Amniotic stem cell (primary cell): ENCODE results near the gene VRK1.
"Not testable (repeated sequence)": the region's sequence is repeated elsewhere in the genome, so short reads cannot be mapped to it uniquely, and the experiment has no call there.

ENCODE experiments used
- DNase-seq: peaks from one replicate; lab custom pipeline; 2025; lab: John Stamatoyannopoulos, UW

The VRK1 gene, protein sequence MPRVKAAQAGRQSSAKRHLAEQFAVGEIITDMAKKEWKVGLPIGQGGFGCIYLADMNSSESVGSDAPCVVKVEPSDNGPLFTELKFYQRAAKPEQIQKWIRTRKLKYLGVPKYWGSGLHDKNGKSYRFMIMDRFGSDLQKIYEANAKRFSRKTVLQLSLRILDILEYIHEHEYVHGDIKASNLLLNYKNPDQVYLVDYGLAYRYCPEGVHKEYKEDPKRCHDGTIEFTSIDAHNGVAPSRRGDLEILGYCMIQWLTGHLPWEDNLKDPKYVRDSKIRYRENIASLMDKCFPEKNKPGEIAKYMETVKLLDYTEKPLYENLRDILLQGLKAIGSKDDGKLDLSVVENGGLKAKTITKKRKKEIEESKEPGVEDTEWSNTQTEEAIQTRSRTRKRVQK

DNA sequence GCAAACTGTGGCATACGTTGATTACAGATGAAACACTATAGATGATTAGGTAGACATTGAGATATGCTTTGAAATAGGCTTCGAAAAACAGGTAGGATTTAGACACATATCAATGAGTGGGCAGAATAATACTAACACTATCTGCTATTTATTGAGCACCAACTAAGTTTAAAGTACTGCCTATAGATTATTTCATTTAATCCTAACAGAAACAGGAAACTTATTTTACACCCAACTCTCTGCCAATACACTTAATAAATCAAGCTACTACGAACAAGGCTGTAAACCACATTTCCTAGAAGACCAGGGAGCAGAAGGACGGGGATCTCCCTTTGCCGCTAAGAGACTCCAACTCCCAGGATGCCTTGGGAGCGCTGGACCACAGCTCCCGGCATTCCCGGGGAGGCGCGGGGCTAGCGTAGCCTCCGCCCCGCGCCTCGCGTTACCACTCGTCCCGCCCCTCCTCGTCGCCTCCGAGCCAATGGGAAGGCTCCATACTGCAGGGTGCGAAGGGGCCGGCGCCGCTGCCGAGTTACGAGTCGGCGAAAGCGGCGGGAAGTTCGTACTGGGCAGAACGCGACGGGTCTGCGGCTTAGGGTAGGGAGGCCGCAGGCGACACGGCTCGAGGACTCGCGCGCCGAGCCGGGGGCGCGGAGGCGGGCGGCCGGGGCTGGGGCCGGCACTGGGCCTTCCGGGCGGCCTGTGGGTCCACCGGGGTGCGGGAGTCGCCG lies at the start of gene VRK1:
Gene VRK1 (plus strand): TSS at position 532 of the 731 bp plus-strand sequence. CDS start 36,090 bp downstream, outside the sequence.
- DNase-seq, result peak; percentile 97

GRCh38 chr14:96747608-96748007 lies 49.6 kb upstream of the VRK1 start:
- DNase-seq, result no peak

DNA sequence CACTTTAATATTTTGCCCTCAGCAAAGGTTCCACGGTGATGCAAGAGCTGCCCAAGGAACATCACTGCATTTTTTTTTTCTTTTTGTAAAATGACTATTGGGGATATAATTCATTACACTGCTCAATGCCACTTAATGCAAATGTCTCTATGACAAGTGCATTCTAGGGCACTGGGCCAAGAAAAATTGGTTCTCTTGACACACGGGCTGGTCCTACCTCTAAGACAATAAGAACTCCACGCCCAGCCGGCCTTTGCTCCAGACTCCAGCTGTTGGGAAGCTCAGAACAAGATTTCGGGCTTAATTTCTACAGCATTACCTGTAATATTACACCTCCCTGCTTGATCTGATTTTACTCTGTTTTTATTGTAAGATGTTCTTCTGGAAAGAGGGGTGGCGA lies 48.8 kb upstream of the VRK1 start:
- no peak for DNase-seq

DNA sequence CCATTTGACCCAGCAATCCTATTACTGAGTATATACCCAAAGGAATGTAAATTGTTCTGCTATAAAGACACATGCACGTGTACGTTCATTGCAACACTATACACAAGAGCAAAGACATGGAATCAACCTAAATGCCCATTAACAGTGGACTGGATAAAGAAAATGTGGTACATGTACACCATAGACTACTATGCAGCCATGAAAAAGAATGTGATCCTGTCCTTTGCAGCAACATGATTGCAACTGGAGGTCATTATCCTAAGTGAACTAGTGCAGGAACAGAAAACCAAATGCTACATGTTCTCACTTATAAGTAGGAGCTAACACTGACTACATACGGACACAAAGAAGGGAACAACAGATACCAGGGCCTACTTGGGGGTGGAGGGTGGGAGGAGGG lies 45.7 kb upstream of the VRK1 start:
- no peak for DNase-seq

- DNase-seq, result no peak
These were observed 45.1 kb upstream of the VRK1 start for GRCh38 chr14:96752125-96752524.

DNA sequence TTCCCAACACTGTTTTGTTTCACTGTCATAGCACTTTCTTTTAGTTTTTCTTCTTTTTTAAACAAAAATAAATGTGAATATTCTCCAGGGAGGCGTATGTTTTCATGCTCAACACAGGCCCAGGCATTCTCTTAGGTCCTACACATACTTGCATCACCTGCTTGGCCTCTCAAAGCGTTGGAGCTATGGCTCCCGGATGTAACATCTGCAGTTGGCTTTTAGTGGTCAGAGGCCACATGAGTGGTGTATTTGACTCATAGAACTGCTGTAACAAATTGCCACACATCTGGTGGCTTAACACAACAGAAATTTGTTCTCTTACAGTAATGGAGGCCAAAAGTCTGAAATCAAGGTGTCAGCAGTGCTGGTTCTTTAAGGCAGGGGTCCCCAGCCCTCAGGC lies 44.6 kb upstream of the VRK1 start:
- DNase-seq, result no peak

- DNase-seq, result no peak
These were observed 42.9 kb upstream of the VRK1 start for GRCh38 chr14:96754162-96754844.

DNA sequence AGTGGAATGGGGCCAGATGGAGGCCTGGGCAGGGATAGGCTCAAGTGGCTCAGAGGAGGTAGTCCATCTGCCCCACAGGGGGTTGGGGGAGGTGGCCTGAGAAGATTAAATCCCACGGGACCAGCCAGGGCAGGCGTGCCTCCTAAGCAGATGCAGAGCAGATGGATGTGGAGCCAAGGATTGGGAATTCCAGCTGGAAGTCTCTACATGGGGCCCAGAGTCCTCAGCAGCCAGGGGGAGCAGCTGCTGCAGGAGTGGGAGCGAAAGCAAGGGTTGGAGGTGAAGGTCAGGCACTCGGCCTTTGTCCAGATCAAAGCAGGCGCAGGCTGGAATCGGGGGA lies 42.4 kb upstream of the VRK1 start:
- no peak for DNase-seq

GRCh38 chr14:96756745-96757144 lies 40.4 kb upstream of the VRK1 start:
- no peak for DNase-seq

- no peak for DNase-seq
These were observed 39.7 kb upstream of the VRK1 start for GRCh38 chr14:96757456-96757855.

- no peak for DNase-seq
These were observed 36.1 kb upstream of the VRK1 start for GRCh38 chr14:96761066-96761465.

DNA sequence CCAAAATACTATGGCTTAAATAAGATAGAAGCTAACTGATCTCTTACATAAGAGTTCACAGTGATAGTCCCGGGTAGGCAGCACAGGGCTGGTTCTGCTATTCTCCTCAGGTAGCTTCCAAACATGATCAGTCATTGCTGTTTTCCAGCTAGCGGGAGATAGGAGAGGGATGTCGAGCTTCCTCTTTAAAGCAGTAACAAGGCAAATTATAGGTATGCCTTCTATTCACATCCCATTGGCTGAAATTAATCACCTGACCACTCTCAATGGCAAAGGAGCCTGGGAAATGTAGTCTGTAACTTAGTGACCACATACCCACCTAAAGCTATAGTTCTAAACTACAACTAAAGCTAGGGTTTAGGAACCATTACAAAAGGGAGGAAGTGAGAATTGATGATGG lies 34.5 kb upstream of the VRK1 start:
- no peak for DNase-seq

DNA sequence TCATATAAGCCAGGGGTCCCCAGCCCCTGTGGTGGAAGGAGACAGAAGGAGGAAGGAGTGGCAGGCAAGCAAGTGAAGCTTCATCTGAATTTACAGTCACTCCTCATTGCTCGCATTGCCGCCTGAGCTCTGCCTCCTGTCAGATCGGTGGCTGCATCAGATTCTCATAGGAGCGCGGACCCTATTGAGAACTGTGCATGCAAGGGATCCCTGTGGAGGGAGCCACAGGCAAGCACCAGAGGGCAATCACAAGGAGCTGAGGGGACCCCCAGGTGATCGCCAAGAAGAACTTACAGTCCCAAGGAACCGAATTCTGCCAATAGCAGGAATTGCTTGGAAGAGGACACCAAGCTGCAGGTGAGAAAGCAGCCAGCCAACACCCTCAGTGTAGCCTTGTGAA lies 33.2 kb upstream of the VRK1 start:
- no peak for DNase-seq

GRCh38 chr14:96765205-96765604 lies 32.0 kb upstream of the VRK1 start:
- DNase-seq, result not testable (repeated sequence)

DNA sequence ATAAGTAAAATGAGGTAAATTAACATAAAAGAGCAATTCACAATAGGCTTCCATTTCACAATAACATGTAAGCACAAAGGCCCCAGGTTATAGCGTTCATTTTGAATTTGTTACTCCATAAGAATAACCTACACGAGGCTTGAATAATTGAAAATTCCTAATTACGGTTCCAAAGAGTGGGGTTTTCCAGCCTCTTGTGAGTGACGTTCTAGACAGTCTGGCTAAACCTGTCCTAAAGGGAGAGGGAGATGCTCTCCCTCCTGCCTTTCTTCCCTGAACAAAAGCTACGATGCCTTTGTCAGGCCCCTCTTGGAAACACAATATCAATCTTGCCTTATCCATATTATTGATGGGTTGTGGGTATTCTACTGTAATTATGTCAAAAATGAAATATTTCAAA lies 24.3 kb upstream of the VRK1 start:
- no peak for DNase-seq

DNA sequence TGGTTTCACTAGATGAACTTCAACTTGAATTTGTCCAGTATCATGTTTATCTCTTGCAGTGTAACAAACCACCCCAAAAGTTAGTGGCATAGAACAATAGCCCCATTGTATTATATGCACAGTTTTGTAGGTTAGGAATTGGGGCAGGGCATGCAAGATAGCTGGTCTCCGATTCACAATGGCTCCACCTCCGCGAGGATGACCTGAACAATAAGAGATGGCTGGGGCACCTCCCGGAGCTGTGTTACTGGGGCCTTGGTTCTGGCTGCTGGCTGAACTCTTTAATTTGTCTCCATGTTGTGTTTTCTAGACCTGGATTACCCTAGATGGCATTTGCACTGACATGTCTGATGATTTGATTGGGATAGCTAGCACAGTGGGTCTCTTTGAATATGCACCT lies 20.4 kb upstream of the VRK1 start:
- no peak for DNase-seq

DNA sequence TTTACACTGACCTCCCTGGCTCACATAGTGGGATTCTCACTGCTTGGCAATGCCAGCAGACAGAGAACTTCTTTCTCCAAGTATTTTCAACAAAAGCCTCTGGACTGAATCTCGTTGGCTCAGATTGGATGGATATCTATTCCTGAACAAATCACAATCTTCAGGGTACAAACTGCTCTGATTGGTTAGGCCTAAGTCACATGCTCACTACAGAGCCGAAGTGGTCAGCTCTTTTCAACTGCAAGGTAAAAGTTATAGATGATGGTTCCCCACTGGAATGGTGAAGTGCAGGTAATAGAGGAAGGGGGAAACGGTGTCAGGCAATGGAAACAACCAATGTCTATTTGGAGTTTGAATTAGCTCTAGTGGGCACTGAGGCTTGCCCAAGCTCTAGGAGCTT lies 16.7 kb upstream of the VRK1 start:
- DNase-seq, result no peak

GRCh38 chr14:96781371-96781770 lies 15.8 kb upstream of the VRK1 start:
- DNase-seq, result no peak

DNA sequence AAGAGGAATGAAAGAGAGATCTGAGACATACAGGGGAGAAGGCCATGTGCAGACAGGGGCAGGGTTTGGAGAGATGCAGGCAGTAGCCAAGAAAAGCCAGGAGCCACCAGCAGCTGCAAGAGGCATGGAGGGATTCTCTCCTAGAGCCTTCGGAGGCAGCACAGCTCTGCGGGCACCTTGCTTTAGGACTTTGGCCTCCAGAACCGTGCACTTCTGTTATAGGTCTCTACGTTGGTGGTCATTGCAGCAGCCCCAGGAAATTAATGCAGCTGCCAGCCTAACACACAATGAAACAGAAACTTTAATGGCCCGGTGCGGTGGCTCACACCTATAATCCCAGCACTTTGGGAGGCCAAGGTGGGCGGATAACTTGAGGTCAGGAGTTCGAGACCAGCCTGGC lies 14.7 kb upstream of the VRK1 start:
- DNase-seq, result no peak

DNA sequence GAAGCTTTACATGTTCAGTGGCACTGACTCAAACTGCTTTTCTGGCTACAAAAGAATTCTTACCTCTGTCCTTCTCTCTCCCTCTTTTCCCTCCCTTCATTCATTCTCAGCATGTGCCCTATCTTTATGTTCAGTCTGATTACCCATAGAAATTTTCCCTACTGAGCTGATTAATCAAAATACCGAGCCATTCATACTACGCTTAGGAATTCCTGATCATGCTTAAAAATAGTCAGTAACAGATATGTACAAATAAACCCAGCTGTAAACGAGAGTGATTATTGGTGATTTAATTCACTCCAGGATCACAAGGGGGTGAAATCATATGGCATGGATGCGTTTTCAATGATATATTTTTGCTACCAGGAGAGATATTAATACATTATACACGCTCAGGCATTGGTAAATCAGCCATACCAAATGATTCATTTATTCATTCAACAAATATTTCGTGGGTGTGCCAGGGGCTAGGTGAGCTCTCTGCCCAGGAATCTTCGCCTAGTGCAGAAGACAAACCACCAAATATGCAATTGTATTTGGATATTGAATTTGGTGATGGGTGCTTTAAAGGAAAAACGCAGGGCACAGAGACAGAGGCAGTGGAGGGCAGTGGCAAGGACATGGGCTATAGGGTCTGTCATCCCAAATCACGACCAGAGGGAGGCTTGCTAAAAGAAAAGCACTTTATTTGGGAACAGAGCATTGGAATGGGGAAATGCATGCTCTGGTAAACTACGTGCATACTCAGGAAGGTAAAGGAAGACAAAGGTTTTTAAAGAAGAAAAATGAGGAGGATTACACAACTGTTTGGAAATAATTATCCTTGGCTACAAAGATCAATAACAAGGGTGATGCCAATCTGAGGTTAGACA lies 13.9 kb upstream of the VRK1 start:
- DNase-seq, result no peak

GRCh38 chr14:96783915-96784224 lies 13.3 kb upstream of the VRK1 start:
- DNase-seq, result no peak

DNA sequence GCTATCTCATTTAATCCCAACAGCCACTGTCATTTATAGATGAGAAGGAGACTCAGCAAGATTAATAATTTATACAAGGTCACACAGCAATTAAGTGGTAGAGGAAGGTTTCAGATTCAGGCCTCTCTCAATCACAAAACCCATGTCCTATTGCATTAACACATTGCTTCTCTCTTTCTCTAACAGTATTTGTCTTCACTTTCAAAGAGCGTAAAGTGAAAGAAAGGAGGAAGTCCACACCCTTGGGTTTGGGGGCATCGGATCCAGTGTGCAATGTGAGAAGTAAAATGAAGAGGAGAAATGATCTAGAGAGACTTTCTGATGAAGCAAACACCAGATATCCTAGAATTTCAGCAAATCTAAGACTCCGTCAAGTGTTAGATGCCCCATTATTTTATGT lies 7.0 kb upstream of the VRK1 start:
- no peak for DNase-seq
